HPDE6-E6E7 (cell line): ENCODE results near the gene MTARC2.
A peak's percentile ranks its signal among the peaks of the same experiment; 100 is the strongest.
"Not testable (repeated sequence)": the region's sequence is repeated elsewhere in the genome, so short reads cannot be mapped to it uniquely, and the experiment has no call there.

Experiments
- DNase-seq: peaks from one replicate; pipeline ENCODE4 v3.0.0; 2011; ENCODE audit warnings: missing footprints; ENCODE audit errors: extremely low spot score

MTARC2 gene

GRCh38 chr1:220732137-220732536 lies 16.0 kb upstream of the MTARC2 start:
- DNase-seq = no peak

DNA sequence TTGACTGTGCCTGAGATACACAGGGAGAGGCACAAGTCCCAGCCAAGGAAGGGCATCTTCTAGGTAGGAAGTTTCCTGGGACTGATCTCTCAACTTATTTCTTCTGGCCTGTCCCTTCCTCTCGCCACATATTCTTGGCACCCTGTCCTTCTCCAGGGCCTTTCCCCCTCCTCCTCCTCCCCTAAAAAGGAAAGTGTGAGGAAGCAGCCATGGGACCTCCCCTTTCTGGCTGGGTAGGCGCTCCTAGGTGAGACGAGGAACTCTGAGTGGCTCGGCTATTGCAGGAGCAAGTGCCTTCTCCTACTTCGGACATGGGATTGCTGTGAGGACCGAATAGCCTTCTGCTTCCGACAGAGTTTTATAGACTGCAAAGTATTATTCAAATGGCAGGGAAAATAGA lies 15.5 kb upstream of the MTARC2 start:
- DNase-seq = no peak

DNA sequence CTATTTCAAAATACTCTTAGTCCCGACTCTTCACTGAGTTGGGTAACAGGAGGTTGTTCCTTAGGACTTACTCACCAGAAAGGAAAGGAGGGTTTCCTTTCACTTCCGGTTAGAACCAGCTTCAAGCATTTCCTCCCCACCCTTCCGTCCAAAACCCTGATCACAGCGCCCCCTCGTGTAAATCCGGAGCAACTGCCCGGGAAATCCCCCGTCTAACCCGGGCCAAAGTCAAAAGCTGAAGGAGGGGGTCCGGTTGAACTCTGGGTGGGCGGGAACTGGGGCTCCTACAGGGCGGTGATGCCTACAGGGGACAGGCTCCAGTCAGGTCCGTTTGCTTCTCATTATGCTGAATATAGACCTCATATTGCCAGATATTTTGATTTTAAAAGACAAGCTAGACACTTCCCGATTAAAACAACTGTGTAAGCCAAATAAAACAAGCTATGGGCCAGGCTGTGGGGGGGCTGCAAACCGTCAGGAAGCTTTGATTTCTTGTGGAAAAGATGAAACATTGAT lies 15.0 kb upstream of the MTARC2 start:
- peak; percentile 87 for DNase-seq

DNA sequence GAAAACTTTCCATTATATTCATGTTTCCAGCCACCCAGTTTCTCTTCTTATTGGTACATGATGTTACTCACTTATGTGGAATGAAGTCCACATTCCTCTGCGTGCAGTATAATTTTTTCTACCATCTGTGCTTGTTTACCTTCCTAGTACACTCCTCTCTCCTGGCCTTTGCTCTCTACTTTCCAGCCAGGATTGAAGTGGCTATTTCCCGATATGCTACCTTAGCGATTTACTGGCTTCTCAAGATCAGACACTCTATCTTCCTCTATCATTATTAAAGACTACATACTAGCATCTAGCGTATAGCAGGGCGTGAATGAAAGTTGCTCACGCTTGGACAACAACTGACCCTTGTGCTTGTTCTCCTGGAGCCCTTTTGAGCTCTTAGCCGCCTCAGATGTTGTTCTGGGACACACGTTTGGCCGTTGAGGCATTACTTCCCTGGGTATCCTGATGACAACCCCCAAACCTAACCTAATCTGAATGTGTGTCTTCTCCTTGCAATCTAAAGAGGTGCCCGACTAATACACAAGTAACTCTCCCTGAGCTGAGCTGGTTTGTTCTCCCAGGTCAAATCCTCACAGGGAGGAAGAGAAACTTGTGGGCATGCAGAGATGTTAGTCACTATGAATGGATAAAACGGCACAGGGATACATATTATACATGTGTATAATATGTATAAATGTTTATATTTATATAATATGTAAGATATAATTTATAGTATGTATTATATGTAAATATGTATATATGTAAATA lies 13.4 kb upstream of the MTARC2 start:
- DNase-seq = no peak

- DNase-seq = not testable (repeated sequence)
Measured at GRCh38 chr1:220736283-220736682, 11.8 kb upstream of the MTARC2 start.

GRCh38 chr1:220741349-220741748 lies 6.8 kb upstream of the MTARC2 start:
- no peak for DNase-seq

- no peak for DNase-seq
Measured at GRCh38 chr1:220741825-220742224, 6.3 kb upstream of the MTARC2 start.

- no peak for DNase-seq
Measured at GRCh38 chr1:220742520-220742919, 5.6 kb upstream of the MTARC2 start.

DNA sequence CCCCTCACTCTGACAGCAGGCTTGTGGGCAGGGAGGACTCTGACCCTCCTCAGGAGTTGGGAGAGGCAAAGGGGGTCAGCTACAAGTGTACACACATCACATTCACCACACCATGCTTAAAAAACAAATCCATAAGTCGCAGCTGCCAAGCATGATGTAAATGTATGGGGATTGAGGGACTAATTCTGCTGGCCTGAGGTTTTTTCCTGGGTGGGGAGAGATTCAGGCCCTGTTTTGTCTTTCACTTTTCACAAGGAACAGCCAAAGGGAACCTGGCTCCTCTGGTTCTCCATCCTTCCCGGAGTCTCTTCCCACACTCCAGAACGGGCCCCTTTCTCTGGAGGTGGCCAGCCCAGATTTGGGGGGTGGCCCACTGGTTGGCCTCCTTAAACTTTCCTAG lies 1.3 kb upstream of the MTARC2 start:
- DNase-seq = no peak

DNA sequence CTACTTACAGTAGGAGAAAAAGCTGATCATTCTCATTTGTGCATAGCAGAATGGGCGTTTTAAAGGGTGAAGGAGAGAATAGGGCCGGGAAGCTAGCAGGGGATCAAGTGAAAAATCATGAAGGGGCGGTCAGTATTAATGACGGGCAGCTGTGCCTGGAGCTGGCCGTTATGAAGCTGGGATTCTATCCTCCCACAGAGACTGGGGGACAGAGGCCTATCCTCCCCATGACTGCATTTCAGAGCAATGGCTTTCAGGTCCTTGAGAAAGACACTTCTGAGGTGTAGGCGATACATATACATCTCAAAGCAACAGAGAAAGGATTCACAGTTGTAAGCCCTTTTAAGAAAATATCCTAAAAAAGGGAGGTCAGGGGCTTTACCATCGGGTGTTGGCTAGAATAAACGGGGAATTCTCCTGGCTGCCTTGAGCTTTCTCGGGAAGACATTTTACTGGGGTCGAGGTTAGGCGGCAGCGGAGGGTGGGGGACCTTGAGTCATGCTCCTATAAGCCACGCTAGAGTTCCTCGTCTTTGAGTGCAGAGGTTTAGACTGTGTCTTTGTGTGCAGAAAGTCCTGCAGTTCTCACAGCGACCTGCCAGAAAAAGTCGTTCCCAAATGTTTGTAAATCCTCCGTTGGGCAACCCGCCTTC lies 559 bp upstream of the MTARC2 start:
- no peak for DNase-seq

DNA sequence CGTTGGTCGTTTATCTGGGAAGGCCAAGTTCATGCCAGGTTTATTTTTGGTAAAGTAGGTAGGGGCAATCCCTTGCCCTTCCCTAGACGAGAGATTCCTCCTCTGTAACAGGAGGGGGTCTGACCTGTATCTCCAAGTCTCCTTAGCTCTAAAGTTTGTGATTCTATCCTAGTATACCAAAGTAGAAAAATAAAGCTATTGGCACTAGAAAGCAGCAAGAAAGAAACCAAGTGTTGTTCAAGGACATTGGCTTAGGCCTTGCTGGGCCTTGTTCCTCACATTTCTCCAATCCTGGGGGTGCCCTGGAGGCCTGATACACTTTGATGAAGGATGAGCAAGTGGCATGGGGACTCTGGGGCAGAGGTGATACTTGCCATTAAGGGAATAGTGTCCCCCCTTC lies 814 bp downstream of the MTARC2 start:
- DNase-seq = no peak

DNA sequence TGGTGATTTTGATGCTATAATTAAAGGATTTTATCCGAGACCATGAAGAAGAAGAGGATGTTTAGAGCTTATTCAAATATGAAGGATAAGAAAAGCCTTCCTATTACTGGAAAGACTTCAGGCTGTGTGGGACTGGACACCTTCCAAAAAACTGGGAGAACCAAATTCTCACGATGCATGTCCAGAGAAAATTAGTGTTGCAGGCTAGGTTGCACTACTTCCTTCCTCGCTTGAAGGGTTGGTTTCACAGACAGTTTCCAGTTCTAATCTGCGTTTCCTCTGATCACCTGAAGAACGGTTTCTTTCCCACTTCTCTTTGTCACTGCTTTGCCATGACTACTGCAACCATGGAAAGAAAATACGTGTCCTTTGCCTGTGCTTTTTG lies 2.0 kb downstream of the MTARC2 start:
- no peak for DNase-seq

- no peak for DNase-seq
Measured at GRCh38 chr1:220751111-220751510, 3.0 kb downstream of the MTARC2 start.

DNA sequence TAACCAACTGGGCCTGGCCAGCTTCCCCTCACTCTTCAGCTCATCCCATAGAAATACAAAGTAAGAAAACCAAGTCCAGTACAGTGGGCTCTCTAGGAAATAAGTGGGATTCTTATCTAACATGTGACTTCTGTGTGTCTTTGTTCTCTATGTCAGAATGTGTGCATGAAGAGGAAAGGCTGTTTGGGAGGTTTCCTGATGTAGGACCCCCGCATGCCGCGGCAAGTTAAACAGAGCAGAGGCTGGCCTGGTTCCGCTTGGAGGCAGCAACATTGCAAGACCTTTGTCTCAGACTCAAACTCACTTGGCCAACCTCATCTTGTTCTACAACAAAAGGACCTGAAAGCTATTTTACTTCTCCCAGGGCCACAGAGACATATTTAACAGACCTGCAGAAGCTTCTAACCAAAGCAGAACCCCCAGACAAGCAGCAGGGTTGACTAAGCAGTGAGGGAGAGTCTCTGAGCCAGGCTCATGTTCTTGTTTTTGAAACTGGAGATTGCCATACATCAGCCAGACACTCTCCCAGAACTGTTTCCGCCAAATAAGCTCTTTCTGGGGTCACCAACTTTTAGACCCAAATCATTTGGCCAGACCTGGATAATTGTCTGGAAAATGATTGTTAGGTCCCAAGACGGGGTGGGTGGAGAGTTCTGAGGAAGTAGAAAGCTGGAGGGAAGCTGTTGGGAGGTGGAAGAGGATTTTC lies 6.2 kb downstream of the MTARC2 start:
- DNase-seq = no peak

DNA sequence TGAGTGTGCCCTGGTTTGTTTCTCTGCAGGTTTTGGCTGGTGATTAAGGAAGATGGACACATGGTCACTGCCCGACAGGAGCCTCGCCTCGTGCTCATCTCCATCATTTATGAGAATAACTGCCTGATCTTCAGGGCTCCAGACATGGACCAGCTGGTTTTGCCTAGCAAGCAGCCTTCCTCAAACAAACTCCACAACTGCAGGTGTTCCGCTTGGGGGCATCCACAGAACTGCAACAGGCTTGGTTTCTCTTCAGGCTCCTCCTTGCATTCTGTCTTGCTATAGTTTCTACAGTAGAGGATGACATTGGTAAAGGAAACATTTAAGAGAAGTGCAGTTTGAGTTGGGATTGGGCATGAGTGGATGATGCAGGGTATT lies 6.8 kb downstream of the MTARC2 start:
- no peak for DNase-seq

DNA sequence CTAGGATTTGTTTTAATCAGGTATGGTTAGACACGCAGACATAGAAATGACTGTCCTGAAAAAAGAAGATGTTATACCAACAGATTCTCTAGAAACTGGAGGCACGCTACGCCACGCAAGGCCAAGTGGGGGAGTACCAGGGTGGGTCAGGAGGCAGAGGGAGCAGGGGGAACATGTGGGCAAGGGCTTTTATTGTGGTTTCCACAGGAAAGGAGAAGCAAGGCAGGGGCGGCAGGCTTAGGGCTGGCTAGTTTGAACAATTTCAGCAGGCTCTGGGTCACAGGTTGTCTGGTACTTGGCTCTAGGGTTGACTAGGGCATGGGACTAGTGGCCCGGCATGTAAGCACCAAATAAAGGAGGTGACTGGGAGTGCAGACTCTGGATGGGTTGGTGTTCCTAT lies 7.2 kb downstream of the MTARC2 start:
- no peak for DNase-seq

GRCh38 chr1:220757441-220757840 lies 9.3 kb downstream of the MTARC2 start:
- DNase-seq = no peak

- DNase-seq = no peak
Measured at GRCh38 chr1:220759147-220759546, 11.0 kb downstream of the MTARC2 start.

DNA sequence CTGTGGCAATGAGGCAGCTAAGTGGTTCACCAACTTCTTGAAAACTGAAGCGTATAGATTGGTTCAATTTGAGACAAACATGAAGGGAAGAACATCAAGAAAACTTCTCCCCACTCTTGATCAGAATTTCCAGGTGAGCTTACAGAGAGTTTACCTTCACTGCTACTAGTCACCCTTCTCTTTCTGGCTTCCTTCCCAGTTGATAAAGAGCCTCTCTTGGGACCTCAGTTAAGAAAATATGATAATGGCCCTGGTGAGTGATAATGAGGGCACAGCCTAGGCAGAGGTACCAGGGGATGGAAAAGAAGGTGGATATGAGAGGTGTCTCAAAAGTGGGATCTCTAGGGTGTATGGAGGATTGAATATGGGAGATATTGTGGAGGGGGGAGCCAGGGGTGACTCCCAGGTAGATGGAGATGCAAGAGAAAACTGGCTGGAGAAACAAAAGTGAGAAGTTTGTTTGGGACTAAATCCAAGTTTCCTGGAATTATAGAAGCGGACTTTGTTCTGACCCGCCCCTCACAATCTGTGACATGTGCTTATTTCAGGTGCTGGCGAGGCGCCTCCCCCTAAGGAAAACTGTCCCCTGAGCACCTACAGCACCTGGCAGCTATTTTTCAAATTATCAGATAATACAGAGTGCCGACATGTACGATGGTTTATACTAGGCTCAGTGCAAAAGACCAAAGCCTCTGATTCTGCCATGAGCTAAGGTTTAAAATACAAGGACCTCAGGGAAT lies 13.7 kb downstream of the MTARC2 start:
- DNase-seq = no peak

DNA sequence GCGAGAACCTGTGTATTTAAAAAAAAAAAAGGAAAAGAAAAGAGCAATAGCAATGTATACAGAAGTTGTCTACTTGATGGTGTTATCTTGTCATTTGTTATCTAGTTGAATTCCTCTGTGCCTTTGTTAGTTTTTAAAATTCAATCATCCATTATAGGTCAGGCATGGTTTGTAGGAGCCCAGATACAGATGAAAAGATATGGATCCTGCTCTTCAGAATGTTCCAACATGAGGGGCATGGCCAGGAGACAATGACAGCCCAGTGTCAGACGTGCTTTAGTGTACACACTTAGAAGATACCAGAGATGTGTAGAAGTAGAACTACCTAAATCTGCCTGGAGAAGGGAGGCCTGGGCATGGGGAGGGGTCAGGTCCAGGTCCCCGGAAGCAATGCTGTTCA lies 16.6 kb downstream of the MTARC2 start:
- DNase-seq = no peak

- no peak for DNase-seq
Measured at GRCh38 chr1:220767312-220768125, 19.4 kb downstream of the MTARC2 start.
